Measurements from ENCODE around the gene PPM1H.

DNA sequence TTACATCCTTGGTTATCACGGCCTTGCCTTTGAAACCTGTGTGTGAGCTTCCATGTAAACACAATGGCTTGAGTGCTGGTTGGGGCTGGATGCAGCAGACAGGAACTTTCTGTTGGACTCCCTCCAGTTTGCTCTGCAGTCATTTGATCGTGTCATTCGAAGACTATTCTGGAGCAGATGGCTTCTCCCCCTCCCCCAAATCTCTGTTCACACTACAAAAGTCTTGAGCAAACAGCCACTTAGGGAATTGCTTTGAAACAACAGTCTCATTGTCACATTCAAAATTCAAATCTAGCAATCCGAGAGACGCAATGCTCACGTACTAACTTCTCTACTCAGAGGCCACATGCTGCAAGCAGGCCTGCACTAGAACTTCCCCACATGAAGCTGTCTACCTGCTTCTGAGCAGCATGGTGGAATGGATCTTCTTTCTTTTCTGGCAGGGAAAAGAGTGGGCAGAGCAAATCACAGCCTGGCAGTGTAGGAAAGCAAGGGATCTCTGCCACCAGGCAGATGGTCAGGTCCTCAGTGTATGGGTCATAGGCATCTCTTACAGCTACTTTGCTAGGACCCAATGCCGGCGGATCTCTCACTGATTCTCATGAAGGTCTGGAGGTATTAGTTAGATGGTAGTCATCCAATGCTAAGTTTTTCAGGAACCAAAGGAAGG lies 214.2 kb downstream of the PPM1H start:
- TF ChIP-seq, protein P1, sequence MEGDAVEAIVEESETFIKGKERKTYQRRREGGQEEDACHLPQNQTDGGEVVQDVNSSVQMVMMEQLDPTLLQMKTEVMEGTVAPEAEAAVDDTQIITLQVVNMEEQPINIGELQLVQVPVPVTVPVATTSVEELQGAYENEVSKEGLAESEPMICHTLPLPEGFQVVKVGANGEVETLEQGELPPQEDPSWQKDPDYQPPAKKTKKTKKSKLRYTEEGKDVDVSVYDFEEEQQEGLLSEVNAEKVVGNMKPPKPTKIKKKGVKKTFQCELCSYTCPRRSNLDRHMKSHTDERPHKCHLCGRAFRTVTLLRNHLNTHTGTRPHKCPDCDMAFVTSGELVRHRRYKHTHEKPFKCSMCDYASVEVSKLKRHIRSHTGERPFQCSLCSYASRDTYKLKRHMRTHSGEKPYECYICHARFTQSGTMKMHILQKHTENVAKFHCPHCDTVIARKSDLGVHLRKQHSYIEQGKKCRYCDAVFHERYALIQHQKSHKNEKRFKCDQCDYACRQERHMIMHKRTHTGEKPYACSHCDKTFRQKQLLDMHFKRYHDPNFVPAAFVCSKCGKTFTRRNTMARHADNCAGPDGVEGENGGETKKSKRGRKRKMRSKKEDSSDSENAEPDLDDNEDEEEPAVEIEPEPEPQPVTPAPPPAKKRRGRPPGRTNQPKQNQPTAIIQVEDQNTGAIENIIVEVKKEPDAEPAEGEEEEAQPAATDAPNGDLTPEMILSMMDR (conservative IDR thresholded peaks at IDR 0.05) = no peak
- TF ChIP-seq ZFX (IDR thresholded peaks at IDR 0.05) = no peak

All from C4-2B (cell line).